ENCODE data around the gene SLC11A2.

SLC11A2 gene

GRCh38 chr12:50988871-50989270 lies 37.3 kb downstream of the SLC11A2 start:
- Histone ChIP-seq H3K36me3 (ENCODE audit: control insufficient read depth, low read length) (peaks cover 46% of the 10 kb centered on the region), H3K4me3 (ENCODE audit: low read length) (no peak overlapping the region), H3K9me3 (ENCODE audit: control insufficient read depth, insufficient read depth, low read length) (no peaks in the 10 kb centered on the region), H3K4me2 (ENCODE audit: low read length) (no peak overlapping the region), H3K27ac (ENCODE audit: low read depth, low read length) (no peak overlapping the region), H3K9me2 (replicated peaks; ENCODE audit: control insufficient read depth, low read length) (no peaks in the 10 kb centered on the region), H3K4me1 (ENCODE audit: control insufficient read depth, low read length) (no peaks in the 10 kb centered on the region), H3K27me3 (ENCODE audit: control insufficient read depth, low read length) (no peaks in the 10 kb centered on the region), H3K79me2 (ENCODE audit: control insufficient read depth, low read length) (no peaks in the 10 kb centered on the region), H3F3A (ENCODE audit: control insufficient read depth, insufficient read depth) (peaks cover 4% of the 10 kb centered on the region; the same call in 1 of the 2 replicates), H4K20me1 (ENCODE audit: control insufficient read depth, insufficient read depth, low read depth, low read length) (no peaks in the 10 kb centered on the region)
- TF ChIP-seq EZH2phosphoT487 (IDR thresholded peaks at IDR 0.05; ENCODE audit: borderline replicate concordance, low read length) (no peak), CTCF (IDR thresholded peaks at IDR 0.05; ENCODE audit: low read depth, low read length, poor library complexity, severe bottlenecking) (no peak)

GRCh38 chr12:50988051-50988450 lies 38.1 kb downstream of the SLC11A2 start:
- H3K27ac ChIP-seq (ENCODE audit: low read depth, low read length) = no peak overlapping the region
- no peaks in the 10 kb centered on the region for H3K4me1 ChIP-seq (ENCODE audit: control insufficient read depth, low read length)
- H3K4me2 ChIP-seq (ENCODE audit: low read length) = no peak overlapping the region
- no peaks in the 10 kb centered on the region for H3K79me2 ChIP-seq (ENCODE audit: control insufficient read depth, low read length)
- no peak overlapping the region for H3K4me3 ChIP-seq (ENCODE audit: low read length)
- peaks cover 4% of the 10 kb centered on the region; the same call in 1 of the 2 replicates for H3F3A ChIP-seq (ENCODE audit: control insufficient read depth, insufficient read depth)
- no peaks in the 10 kb centered on the region for H4K20me1 ChIP-seq (ENCODE audit: control insufficient read depth, insufficient read depth, low read depth, low read length)
- no peaks in the 10 kb centered on the region for H3K9me2 ChIP-seq (replicated peaks; ENCODE audit: control insufficient read depth, low read length)
- H3K9me3 ChIP-seq (ENCODE audit: control insufficient read depth, insufficient read depth, low read length) = no peaks in the 10 kb centered on the region
- TF ChIP-seq CTCF (IDR thresholded peaks at IDR 0.05; ENCODE audit: low read depth, low read length, poor library complexity, severe bottlenecking) (no peak), EZH2phosphoT487 (IDR thresholded peaks at IDR 0.05; ENCODE audit: borderline replicate concordance, low read length) (no peak)
- H3K36me3 ChIP-seq (ENCODE audit: control insufficient read depth, low read length) = peaks cover 46% of the 10 kb centered on the region
- no peaks in the 10 kb centered on the region for H3K27me3 ChIP-seq (ENCODE audit: control insufficient read depth, low read length)

- no peak for TF ChIP-seq EZH2phosphoT487 (IDR thresholded peaks at IDR 0.05; ENCODE audit: borderline replicate concordance, low read length)
- TF ChIP-seq CTCF (IDR thresholded peaks at IDR 0.05; ENCODE audit: low read depth, low read length, poor library complexity, severe bottlenecking) = peak; percentile 67
- Histone ChIP-seq H3K4me3 (ENCODE audit: low read length) (no peak overlapping the region), H3K4me2 (ENCODE audit: low read length) (no peak overlapping the region), H3K9me3 (ENCODE audit: control insufficient read depth, insufficient read depth, low read length) (no peaks in the 10 kb centered on the region), H3K79me2 (ENCODE audit: control insufficient read depth, low read length) (no peaks in the 10 kb centered on the region), H3K9me2 (replicated peaks; ENCODE audit: control insufficient read depth, low read length) (no peaks in the 10 kb centered on the region), H3F3A (ENCODE audit: control insufficient read depth, insufficient read depth) (peaks cover 4% of the 10 kb centered on the region; the same call in 1 of the 2 replicates), H4K20me1 (ENCODE audit: control insufficient read depth, insufficient read depth, low read depth, low read length) (no peaks in the 10 kb centered on the region), H3K27me3 (ENCODE audit: control insufficient read depth, low read length) (no peaks in the 10 kb centered on the region), H3K27ac (ENCODE audit: low read depth, low read length) (no peak overlapping the region), H3K36me3 (ENCODE audit: control insufficient read depth, low read length) (peaks cover 42% of the 10 kb centered on the region), H3K4me1 (ENCODE audit: control insufficient read depth, low read length) (no peaks in the 10 kb centered on the region)
Observed at GRCh38 chr12:50986966-50987737, 39.0 kb downstream of the SLC11A2 start.
